Transverse colon (tissue), 4 donors: ENCODE measurements around the gene SQOR. TPM values are rescaled to one million over a fixed set of nuclear protein-coding genes. Genes with fewer than 3 reads are reported as not detected.
A peak's percentile ranks its signal among the peaks of the same experiment; 100 is the strongest.

ENCODE experiments used
- DNase-seq: peaks from one replicate; pipeline ENCODE4 v3.0.0-alpha.2; 2019
- H3K27ac ChIP-seq, 4 donors: fragments of 200-600 bp; sonication (generic); 2 replicates each; pipeline ENCODE4 v1.5.1; 2016 to 2018; ENCODE audit warnings: inconsistent platforms in 4 of 4
- H3K27me3 ChIP-seq: fragments of 200-600 bp; sonication (generic); 2 replicates; pipeline ENCODE4 v1.5.1; 2017; ENCODE audit warnings: inconsistent platforms
- H3K36me3 ChIP-seq, 4 donors: fragments of 200-600 bp; sonication (generic); 2 replicates each; pipeline ENCODE4 v1.5.1; 2017 to 2019; ENCODE audit warnings: inconsistent platforms in 4 of 4
- H3K4me1 ChIP-seq, 4 donors: fragments of 200-600 bp; sonication (generic); 2 replicates each; pipeline ENCODE4 v1.5.1; 2017 to 2020; ENCODE audit warnings: inconsistent platforms in 4 of 4
- H3K4me3 ChIP-seq, 4 donors: fragments of 200-600 bp; sonication (generic); 1 replicate in 1 of 4; 2 replicates in 3 of 4; pipeline versions ENCODE4 v1.5.1 to v1.6.1; 2017 to 2019; ENCODE audit warnings: inconsistent platforms in 4 of 4
- H3K9me3 ChIP-seq, 2 donors: fragments of 200-600 bp; sonication (generic); 2 replicates each; pipeline ENCODE4 v1.5.1; 2017 to 2019; ENCODE audit warnings: inconsistent platforms in 2 of 2
- EP300 ChIP-seq: sonication (generic); formaldehyde crosslinking; IDR thresholded peaks from one replicate; pipeline ENCODE4 v1.6.1; 2017; ENCODE audit warnings: antibody characterized with exemption, low read depth
- POLR2A ChIP-seq: fragments of 450-650 bp; IDR thresholded peaks from one replicate; pipeline ENCODE4 v1.6.1; 2016; ENCODE audit warnings: antibody characterized with exemption, mild to moderate bottlenecking, moderate library complexity
- POLR2AphosphoS5 ChIP-seq, 3 donors: sonication (generic); formaldehyde crosslinking; IDR thresholded peaks; one replicate each; pipeline ENCODE4 v1.6.1; 2016; ENCODE audit warnings: antibody characterized with exemption in 3 of 3
- WGBS, 2 donors: methylation state at CpG; one replicate each; pipeline ENCODE4 v1.1.5; 2018; ENCODE audit warnings: low coverage in 1 of 2; 5-methylcytosine and 5-hydroxymethylcytosine counted together
- in situ Hi-C, 4 donors: fragments of 200-750 bp; cut with MboI; loops; one replicate each; pipeline versions ENCODE4 v1.15.0 to v1.15.1; 2017; ENCODE audit warnings: low sequenced_read_pairs in 3 of 4, low pct_ligation_motif_present in 1 of 4, low pct_unique_long_range_greater_than_20kb in 1 of 4
- intact Hi-C: fragments of 100-400 bp; cut with DNase I; formaldehyde crosslinking; loops from one replicate; pipeline ENCODE4 v1.15.1; 2023; ENCODE audit warnings: low total_unique reads
- total RNA-seq, 4 donors: library from RNA; depleted of rRNA; stranded (reverse); fragments of >200 nt; gene quantifications; one replicate each; pipeline ENCODE4 v1.1.0, GENCODE V29; 2016
- TF ChIP-seq, protein P1 (sequence below), 5 experiments: fragments of 200-600 bp in 3 of 5; fragments of 450-650 bp in 2 of 5; sonication (generic) in 3 of 5; IDR thresholded peaks; 1 replicate in 2 of 5; 2 replicates in 3 of 5; pipeline ENCODE4 v1.5.1; 2016 to 2017; ENCODE audit warnings: antibody characterized with exemption in 5 of 5, inconsistent platforms in 3 of 5, mild to moderate bottlenecking in 2 of 5, moderate library complexity in 1 of 5

SQOR gene
- total RNA-seq, 4 donors from 2014 or later: 106 to 377 (median 281) TPM

DNA sequence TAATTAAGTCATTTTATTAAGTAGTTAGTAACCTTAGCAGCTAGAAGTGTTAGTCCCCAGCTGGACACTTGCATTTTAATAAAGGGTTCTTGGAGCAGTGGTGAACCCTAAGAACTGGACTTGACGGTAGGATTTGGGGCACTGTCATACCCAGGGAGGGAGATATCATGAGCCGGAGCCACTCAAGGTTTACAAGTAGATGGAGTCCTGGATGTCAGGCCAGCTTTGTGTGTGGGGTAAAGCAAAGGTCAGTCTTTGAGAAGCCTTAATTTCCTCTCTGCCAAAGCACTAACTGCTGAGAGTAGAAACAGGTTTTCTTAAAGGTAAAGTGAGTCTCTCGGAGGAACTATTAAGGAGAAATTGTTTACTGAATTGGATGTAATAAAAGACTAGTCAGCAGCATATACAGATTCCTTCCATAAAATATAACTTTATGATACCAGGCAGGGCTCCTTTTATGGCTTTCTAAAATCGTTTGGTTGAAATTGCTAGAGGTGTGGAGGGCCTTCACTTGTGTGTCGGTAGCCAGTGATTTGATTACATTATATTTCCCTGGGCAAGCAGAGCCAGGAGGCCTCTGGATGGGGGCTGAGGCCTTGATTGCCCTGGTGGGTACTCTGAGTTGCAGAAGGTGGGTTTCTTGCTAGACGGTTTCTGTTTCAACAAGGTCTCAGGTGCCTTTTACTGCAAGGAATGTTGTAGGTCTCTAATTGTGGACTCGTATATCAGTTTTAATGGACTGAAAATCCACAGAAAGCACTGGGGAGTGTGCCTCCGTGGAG, 23.1 kb downstream of the SQOR start:
- intact Hi-C loops: no loop called here
- Histone ChIP-seq H3K27ac (peak overlapping the region; percentile 76 to 88 (median 82)), H3K27me3 (no peaks in the 10 kb centered on the region), H3K9me3 (no peaks in the 10 kb centered on the region), H3K4me3 (peak overlapping the region in 1 of 4 donors; percentile 12), H3K4me1 (peaks cover 52 to 81% (median 74%) of the 10 kb centered on the region in 4 donors), H3K36me3 (peaks cover 0 to 11% (median 5%) of the 10 kb centered on the region in 4 donors)
- peak in 2 of 3 donors; percentile 29 to 53 for TF ChIP-seq POLR2AphosphoS5 (IDR thresholded peaks at IDR 0.05)
- no peak for TF ChIP-seq POLR2A
- DNase-seq: peak; percentile 47
- in situ Hi-C loops: no loop called here
- 30 to 41% methylated on average over 2 to 8 of the region's 8 CpGs for WGBS, 2 donors

DNA sequence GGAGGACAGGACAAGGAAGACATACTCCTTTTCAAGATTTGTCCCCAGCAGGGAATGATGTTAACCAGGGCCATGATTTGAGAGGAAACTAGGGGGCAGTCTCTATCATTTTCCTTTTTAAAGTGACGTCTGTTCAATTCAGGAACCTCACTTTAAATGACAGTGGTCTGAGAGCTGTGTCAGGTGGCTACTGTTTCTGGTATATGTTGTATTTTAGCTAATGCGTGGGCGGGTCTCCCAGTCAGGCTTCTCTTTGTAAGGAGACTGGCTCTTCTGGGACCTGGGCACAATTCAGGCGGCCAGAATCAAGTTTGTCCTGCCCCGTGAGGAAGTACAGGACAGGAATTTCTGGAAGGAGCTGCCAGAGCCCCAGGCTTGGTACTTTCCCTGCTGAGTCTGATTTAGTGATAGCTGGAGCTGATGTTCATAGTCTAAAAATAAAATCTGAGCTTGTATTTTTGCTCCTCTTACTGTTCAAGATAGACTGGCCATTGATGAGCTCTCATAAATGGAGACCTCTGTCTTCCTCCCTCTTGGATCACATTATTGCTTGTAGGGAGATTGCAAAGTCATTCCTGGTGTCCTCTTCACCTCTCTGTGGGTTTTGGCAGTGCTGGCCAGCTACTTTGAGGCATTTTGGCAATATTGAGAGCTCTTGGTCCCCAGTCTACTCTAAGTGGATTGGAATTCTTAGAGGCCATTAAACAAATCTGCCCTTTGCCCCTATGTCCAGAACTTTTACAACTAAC, 25.6 kb downstream of the SQOR start:
- H3K9me3 ChIP-seq: no peaks in the 10 kb centered on the region
- TF ChIP-seq, protein P1, sequence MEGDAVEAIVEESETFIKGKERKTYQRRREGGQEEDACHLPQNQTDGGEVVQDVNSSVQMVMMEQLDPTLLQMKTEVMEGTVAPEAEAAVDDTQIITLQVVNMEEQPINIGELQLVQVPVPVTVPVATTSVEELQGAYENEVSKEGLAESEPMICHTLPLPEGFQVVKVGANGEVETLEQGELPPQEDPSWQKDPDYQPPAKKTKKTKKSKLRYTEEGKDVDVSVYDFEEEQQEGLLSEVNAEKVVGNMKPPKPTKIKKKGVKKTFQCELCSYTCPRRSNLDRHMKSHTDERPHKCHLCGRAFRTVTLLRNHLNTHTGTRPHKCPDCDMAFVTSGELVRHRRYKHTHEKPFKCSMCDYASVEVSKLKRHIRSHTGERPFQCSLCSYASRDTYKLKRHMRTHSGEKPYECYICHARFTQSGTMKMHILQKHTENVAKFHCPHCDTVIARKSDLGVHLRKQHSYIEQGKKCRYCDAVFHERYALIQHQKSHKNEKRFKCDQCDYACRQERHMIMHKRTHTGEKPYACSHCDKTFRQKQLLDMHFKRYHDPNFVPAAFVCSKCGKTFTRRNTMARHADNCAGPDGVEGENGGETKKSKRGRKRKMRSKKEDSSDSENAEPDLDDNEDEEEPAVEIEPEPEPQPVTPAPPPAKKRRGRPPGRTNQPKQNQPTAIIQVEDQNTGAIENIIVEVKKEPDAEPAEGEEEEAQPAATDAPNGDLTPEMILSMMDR (IDR thresholded peaks at IDR 0.05): no peak
- TF ChIP-seq EP300: no peak
- TF ChIP-seq POLR2AphosphoS5 (IDR thresholded peaks at IDR 0.05): no peak
- no peak for TF ChIP-seq POLR2A
- H3K4me3 ChIP-seq: no peak overlapping the region
- peaks cover 29 to 56% (median 50%) of the 10 kb centered on the region in 4 donors for H3K4me1 ChIP-seq
- H3K27ac ChIP-seq: peak overlapping the region; percentile 76 to 88 (median 82)
- DNase-seq: peak; percentile 48
- intact Hi-C loops: no loop called here
- H3K36me3 ChIP-seq: peaks cover 0 to 33% (median 12%) of the 10 kb centered on the region in 4 donors
- in situ Hi-C loops: no loop called here
- H3K27me3 ChIP-seq: no peaks in the 10 kb centered on the region
- 29 to 52% methylated on average over 2 to 5 of the region's 5 CpGs for WGBS, 2 donors

DNA sequence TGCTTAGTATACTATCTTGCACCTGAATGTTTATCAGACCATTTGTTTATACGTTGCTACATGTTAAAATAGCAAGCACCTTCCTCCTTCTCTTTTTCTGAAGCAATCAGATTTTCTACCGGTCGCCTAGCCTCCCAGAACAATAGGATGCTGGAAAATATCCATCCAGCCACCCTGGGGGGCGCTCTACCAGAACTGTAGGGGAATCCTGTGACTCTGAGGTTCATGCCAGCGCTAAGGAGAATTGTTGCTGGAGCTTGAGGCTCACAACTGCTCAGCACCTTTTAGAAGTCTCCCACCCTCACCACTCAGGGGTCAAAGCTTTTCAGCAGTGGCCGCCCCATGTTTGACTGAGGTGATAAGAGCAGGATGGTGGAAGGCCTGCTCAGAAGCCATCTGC, 27.5 kb downstream of the SQOR start:
- H3K27me3 ChIP-seq: no peaks in the 10 kb centered on the region
- H3K4me3 ChIP-seq: no peak overlapping the region
- H3K4me1 ChIP-seq: peaks cover 25 to 37% (median 34%) of the 10 kb centered on the region in 4 donors
- 79 to 93% methylated on average over 5 to 6 of the region's 6 CpGs for WGBS, 2 donors
- TF ChIP-seq, protein P1 (IDR thresholded peaks at IDR 0.05): no peak
- no peaks in the 10 kb centered on the region for H3K9me3 ChIP-seq
- H3K36me3 ChIP-seq: peaks cover 0 to 33% (median 12%) of the 10 kb centered on the region in 4 donors
- in situ Hi-C loops: no loop called here
- intact Hi-C loops: no loop called here
- no peak for DNase-seq
- no peak overlapping the region for H3K27ac ChIP-seq

DNA sequence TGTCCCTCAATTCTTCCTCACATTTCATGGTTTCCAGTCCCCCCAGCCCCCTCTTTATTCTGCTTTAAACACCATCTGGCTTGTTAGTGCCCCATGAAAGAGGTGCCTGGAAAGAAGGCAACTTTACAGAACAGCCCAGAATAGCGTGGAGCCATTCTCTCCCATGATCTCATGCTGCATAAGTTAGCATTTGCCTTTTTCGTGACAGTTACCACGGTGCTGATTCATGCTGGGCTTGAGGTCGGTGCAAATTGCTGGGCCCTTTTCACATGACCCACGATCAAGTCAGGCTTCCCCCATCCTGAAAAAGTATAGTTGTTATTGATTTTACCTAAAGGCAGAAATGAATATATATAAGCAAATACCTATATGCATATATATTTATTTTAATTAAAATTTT, 29.6 kb downstream of the SQOR start:
- Histone ChIP-seq H3K27ac (no peak overlapping the region), H3K36me3 (peaks cover 0 to 38% (median 18%) of the 10 kb centered on the region in 4 donors), H3K4me3 (no peak overlapping the region), H3K4me1 (peaks cover 14 to 16% (median 15%) of the 10 kb centered on the region in 4 donors), H3K9me3 (no peaks in the 10 kb centered on the region), H3K27me3 (no peaks in the 10 kb centered on the region)
- intact Hi-C loops (no loop called here), in situ Hi-C loops (no loop called here)
- no peak for DNase-seq
- 58 to 68% methylated on average over 5 of the region's 5 CpGs for WGBS, 2 donors
- TF ChIP-seq EP300: no peak
- TF ChIP-seq POLR2AphosphoS5 (IDR thresholded peaks at IDR 0.05): no peak
- TF ChIP-seq POLR2A: no peak
- TF ChIP-seq, protein P1 (IDR thresholded peaks at IDR 0.05): no peak
